HG03520 (cell line): ENCODE results near the gene SETX.

ENCODE experiments used
- ATAC-seq: cut with Tn5 transposase; IDR thresholded peaks from one replicate; pipeline ENCODE4 v1.9.1; 2021; ENCODE audit warnings: mild to moderate bottlenecking, moderate library complexity; ENCODE audit not compliant: unreplicated experiment

SETX gene

DNA sequence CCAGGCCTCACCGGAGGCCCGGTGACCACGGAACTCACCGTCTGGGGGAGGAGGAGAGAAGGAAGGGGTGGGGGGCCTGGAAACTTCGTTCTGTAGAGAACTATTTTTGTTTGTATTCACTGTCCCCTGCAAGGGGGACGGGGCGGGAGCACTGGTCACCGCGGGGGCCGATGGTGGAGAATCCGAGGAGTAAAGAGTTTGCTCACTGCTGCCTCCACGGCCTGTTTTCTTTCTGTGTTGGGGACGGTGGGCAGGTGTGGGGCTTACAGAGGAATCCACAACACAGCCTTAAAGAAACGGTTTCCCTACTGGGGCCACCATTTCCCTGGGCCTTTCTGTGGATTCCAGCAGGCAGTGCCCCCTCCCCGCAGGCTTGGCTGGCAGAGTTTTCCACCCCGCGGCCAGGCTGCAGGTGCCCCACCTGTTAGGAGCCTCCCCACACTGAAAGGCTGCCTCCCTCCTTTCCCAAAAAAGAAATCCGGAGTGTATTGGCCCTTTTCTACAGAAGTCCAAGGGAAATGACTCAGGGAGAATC lies 112.1 kb downstream of the SETX start:
- ATAC-seq: no peak

DNA sequence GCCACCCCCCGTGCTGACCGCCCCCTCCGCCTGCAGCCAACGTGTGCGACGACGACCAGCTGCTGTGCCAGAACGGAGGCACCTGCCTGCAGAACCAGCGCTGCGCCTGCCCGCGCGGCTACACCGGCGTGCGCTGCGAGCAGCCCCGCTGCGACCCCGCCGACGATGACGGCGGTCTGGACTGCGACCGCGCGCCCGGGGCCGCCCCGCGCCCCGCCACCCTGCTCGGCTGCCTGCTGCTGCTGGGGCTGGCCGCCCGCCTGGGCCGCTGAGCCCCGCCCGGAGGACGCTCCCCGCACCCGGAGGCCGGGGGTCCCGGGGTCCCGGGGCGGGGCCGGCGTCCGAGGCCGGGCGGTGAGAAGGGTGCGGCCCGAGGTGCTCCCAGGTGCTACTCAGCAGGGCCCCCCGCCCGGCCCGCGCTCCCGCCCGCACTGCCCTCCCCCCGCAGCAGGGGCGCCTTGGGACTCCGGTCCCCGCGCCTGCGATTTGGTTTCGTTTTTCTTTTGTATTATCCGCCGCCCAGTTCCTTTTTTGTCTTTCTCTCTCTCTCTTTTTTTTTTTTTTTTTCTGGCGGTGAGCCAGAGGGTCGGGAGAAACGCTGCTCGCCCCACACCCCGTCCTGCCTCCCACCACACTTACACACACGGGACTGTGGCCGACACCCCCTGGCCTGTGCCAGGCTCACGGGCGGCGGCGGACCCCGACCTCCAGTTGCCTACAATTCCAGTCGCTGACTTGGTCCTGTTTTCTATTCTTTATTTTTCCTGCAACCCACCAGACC lies 112.8 kb downstream of the SETX start:
- ATAC-seq: peak; percentile 6

DNA sequence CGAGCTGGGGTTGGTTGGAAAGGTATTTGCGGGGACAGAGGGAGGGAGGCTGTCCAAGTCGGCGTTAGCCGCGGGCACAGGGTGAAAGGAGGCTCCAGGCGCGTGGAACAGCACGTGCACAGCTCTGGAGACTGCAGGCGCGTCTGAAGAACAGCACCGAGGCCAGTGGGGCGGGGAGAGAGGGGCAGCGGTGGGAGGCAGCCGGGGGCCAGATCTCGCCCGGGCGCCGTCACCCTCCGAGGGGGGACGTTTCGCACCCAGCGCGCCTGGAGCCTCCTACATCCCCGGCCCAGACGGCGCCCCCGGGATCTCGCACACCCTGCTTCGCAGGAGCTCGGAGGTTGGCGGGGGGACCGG lies 113.3 kb downstream of the SETX start:
- no peak for ATAC-seq

DNA sequence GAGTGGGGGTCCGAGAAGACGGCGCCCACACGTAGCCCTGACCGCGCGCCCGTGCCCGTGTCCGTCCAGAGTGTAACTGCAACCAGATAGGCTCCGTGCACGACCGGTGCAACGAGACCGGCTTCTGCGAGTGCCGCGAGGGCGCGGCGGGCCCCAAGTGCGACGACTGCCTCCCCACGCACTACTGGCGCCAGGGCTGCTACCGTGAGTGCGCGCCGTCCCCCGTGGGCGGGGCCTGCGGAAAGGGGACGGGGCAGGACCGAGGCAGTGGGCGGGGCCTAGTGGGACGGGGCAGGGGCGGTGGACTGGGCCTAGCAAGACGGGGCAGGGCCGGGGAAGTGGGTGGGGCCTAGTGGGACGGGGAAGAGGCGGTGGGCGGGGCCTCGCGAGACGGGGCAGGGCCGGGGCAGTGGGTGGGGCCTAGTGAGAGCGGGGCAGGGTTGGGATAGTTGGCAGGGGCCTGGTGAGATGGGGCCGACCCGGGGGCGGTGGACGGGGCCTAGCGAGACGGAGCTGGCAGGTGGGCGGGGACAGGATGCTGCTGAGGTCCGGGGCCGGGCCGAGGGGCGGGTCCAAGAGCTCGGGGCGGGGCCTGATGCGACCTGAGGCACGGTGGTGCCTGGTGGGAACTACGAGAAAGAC lies 113.8 kb downstream of the SETX start:
- peak; percentile 47 for ATAC-seq

DNA sequence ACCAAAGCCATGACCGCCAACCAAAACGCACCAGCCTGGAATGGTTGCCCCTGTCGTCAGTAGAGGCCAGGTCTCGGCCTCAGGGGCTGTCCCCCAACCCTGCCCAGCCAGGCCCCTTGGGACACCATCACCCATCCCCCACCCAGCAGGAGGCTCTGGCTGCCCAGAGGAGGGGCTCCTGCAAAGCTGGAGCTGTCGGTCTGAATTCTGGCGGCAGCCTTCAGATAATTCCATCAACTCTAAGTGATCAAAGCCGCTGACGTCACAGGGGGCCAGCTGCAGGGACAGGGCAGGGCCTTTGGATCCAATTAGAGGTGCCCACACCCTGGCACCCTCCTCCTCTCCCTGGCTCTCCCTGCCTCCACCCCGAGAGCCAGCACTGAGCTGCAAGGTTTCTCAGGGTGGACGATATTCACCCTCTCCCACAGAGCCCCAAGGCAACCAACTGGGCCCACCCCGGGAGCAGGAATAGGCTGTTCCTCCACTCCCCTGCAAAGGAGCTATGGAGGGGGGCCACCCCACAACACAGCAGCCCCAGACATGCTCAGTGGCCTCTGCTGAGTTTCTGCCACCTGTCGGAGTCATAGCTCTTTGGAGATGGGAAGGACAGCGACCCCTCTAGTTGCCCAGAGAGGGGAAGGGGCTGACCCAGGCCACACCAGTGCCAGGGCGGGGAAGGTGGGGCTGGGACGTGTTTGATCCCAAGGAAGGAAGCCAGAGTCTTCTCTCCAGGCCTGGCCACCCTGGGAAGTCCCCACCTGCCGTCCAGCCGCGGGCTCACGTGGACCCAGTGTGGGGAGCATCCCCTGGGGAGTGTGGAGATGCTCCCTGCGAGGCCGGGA lies 114.6 kb downstream of the SETX start:
- no peak for ATAC-seq

DNA sequence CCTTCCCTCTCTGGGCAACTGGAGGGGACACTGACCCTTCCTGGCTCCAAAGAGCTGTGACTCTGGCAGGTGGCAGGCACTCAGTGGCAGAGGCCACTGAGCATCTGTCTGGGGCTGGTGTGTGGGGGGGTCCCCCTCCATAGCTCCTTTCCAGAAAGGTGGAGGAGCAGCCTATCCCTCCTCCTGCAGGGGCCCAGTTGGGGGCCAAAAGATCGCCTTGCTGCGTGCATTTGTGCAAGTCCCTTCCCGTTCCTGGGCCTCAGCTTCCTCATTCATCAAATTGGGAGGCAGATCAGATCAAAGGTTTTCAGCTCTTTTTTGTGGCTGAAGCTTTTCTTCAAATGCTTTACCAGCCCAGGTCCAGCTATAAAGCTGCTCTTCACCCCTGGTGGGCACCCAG lies 115.3 kb downstream of the SETX start:
- no peak for ATAC-seq

DNA sequence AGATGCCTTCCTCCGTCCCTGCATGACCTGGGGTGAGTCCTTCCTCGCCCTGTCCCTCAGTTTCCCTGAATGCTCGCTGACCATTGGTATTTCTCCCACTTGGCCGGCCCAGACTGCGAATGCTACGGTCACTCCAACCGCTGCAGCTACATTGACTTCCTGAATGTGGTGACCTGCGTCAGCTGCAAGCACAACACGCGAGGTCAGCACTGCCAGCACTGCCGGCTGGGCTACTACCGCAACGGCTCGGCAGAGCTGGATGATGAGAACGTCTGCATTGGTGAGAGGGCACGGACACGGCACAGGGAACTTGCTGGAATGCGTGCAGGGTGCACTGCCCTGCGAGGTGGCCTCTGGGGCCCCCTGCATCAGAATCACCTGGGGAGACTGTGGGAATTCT lies 115.8 kb downstream of the SETX start:
- no peak for ATAC-seq

DNA sequence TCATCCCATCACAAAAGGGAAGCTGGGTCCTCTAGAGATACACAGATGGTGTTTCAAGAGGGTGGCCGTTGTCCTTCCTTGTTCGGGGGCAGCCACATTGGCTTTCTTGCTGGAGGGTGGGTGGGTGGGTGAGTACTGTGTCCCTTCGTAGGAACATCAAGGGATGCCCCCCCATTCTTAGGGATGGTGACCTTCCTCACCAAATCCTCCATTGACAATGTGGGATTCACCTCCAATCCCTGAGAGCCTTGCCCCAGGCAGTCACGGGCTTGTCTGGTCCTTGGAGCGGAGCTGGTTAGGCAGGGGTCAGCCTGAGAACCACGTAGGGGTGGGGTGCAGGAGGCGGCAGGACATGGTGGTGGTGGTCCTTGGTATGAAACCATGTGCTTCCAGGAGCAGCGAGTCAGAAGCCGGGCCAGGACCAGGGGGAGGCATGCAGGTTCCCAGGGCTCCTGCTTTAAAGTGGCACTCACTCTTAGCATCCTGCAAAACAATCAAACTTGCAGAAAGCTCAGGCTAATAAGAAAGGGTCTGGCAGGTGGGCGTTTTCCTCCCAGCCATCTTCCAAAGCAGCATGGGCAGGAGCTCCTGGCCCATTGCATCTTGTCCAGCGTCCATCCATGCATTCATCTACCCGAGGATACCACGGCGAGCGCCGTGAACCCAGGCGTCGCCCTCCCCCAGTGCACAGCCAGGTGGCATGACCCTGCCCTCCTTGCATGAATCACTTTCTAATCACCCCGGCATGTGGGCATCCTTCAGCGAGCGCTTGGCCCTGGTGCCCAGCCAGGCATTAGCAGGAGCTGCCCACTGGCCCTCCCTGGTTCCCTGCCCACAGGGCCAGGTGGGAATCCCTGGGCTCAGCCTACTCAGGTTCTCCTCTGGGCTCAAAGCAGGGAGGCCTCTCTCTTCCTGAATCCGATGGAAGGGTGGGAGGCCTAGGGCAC lies 116.5 kb downstream of the SETX start:
- ATAC-seq: no peak

DNA sequence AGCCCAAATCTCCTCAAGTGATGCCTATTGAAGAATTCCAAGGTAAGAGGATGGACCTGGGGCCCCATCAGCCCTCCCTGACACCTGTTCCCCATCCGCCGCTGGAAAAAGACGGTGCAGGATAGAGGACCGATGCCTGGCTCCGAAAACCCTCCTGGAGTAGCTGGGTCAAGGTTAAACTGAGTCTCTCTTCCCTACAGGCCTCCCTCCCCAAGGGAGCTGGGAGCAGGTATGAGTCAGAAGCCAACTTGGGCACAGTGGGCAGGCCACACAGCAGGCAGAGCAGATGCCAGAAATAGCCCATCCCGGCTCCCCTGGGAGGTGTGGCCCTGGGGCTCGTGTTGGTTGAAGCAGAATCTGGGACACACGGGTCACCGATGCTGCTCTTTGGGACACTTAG lies 117.3 kb downstream of the SETX start:
- no peak for ATAC-seq

DNA sequence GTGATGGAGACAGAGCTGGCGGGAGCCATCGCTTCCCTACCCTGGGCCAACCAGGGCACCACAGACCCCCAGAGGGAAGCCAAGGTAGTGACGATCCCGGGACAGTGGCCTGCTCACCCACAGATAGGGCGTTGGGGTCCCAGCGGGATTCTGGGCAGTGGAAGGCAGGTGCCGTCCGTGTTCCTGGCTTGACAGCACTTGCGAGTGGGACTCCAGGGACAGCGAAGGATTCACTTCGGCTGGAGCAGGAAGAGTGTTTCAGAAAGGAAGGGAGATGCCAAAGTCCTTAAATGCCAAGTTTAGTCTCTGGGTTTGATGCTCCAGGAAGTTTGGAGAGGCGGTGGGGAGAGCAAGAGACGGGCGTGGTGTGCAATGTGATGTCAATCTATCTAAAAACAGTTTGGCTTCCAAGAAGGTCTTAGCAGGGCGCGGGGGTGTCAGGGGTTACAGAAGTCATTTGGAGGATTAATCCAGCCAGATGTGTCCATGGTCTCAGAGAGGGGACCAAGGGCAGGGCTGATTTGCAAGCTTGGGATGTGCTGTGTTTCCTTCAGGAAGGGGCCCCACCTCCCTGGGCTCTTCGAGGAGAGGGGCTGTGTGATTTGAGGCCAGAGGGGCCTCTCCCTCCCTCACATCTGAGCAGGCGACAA lies 118.0 kb downstream of the SETX start:
- no peak for ATAC-seq

DNA sequence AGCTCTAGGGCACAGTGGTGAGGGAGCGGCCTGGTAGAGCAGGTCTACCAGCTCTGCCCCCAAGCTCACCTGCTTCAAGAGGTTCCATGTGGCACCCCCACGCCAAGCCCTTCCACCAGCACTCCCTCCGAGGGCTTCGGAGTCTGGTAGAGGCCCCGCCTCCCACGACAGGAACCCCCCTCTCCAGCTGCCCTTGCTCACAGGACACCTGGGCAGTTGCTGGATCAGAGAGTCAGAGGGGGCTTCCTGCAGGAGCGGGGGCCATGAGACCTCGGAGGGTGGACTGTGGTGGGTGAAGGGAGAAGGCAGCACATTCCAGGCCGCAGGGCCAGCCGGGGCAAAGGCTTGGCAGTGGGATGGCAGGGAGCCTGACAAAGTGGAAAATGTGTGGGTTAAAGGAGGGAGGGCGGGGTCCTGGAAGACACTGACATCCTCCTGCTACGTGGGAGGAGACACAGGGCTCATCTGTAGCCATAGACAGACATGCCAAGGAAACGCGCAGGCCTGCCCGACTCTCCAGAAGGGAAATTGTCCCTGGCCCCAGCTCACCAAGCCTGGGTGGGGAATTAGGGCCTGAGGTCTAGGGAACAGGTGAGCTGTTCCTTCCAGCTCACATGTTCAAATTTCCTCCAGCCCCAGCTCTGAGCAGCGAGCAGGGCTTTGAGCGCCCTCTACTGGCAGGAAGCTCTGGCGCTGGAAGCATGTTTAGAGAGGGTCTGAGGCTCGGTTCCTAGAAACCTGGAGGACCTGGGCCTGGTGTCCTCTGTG lies 118.7 kb downstream of the SETX start:
- no peak for ATAC-seq

DNA sequence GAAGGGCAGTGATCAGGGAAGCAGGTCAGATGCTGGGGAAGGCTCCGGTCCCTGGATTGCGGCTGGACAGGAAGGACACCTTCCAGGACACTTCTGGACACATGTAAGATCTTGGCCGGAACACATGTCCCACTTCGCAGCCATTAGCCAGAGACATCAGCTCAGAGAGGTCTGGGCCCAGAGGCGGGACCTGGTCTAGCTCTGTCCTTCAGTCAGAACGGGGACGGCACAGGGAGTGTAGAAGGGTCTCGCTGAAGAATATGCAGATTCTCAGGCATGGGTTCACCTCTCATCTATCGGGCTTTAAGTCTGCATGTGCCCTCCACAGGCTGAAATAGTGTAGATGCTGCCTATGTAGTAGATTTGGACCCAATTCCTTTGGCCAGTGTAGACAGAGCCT lies 119.7 kb downstream of the SETX start:
- ATAC-seq: no peak

DNA sequence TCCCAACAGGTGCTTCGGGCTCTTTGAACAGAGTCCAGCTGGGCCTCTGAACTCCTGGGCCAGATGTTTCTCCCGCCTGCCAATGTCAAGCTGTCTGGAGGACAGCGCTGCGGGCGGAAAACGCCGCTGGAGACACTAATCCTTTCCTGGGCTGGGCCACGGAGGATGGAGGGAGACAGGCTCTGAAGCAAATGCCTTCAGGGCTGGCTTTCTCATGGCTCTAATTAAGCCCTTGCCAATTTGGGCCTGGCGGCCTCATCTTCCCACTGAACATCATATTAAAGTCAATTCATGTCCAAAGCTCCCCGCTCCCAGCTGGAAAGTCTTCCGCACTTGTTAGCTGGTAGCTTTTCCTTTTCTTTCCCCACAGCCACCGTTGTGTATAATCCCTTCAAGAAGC lies 120.3 kb downstream of the SETX start:
- no peak for ATAC-seq

DNA sequence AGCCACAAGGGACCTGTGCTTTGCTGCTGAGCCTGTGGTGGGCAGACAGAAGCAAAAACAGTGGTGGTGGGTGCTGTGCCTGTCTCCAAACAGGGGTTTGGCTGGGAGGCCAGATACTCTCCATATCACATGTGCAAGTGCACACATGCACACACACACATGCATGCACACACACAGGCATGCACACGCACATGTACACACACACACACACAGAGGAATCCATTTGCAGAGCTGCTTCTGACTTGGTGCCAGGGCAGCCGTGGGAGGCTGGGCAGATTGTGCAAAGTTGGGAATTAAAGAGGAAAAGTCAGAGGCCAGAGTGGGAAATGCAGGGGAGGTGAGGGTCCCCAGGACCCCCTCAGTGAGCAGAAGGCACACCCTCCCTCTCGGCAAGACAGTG lies 121.6 kb downstream of the SETX start:
- ATAC-seq: no peak

DNA sequence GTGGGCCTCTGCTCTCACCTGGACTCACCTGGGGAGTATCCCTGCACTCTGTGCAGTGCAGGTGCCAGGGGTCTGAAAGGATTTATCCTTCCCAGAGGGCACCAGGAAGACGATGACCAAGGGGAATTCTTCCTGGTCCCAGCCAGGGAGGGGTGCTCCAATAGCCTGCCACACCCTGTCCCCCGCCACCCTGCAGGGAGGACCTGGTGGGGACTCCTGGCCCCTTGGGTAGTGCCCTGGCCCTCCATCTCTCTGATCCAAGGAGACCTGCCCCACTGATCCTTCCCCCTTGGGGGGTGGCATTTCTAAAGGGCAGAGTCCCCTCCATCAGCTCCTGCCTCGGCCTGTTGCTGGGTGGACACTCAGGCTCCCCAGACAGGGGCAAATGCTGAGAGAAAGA lies 122.3 kb downstream of the SETX start:
- ATAC-seq: no peak

DNA sequence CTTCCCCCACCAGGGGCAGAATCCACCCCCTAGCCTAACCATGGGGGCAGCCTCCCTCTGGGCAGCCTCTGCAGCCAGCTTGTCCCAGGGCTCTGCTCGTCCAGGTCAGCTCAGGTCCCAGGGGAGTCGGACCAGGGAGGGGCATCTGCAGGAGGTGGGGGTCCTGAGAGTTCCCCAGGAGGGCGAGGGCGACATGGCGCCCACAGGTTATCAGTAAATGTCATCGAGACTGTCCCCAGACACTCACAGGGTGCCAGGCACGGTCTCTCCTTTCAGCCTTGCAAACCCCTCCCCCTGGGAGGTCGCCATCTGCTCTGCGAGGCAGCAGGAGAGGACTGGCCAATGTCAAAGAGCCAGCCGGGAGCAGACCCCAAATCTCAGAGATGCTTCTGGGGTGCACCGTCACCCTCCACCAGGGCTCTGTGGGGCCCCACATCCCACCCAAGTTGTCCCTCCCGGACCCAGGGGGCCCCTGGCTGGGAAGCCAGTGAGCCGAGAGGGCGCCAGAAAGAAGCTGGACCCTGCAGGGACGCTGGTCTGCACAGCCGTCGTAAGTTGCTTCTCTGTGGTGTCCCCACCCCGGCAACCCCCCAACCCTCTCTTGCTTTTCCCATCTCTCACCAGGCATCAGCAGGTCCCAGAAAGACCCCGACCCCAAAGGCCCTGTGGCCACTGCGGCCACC lies 123.6 kb downstream of the SETX start:
- ATAC-seq: no peak

DNA sequence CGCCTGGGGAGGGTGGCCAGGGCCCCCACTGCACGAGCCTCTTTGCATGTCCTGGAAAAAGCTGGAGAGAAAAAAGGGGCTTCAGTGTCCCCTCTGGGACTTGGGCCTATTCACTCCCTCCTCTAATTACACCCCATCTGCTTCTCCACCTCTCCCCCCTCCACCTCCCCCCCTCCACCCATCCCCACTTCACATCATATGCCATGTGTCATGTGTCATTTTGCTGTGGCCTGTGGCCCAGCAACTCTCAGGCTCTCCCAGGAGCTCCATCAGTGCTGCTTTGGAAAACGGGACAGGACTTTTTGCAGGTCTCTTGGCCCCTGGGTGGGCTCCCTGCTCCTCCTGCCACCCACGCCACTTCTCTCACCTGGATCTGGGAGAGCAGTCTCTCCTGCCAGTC lies 124.2 kb downstream of the SETX start:
- no peak for ATAC-seq

DNA sequence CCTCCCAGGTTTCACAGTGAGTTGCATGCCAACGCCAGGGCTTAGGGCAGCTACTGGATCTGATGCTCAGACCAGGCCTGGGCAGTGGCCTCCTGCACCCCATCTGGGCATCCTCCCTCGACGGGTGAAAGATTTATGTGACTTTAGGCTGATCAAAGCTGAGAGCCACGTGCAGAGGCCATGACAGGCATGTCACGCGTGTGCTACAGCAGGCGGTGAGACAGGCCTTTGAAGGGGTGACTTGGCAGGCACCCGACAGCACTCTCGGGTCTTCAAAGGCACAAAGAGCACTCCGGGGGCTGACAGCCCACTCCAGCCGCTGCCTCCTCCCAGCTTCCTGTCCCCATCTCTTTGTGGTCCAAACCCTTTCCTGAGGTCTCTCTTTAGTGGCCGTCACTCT lies 126.7 kb downstream of the SETX start:
- ATAC-seq: no peak
